Measurements from ENCODE around the gene TAF5L.

- TF ChIP-seq CTCF (IDR thresholded peaks at IDR 0.05), result no peak
- TF ChIP-seq POLR2A (IDR thresholded peaks at IDR 0.05), result no peak
These were observed 55.6 kb downstream of the TAF5L start for GRCh38 chr1:229570305-229570704.
